HepG2 (cell line): ENCODE data around the gene SETD7. TPM values are rescaled to one million over a fixed set of nuclear protein-coding genes. Genes with fewer than 3 reads are reported as not detected.
A peak's percentile ranks its signal among the peaks of the same experiment; 100 is the strongest.
"Not testable (repeated sequence)": the region's sequence is repeated elsewhere in the genome, so short reads cannot be mapped to it uniquely, and the experiment has no call there.

ENCODE experiments used
- ATAC-seq: fragments of 200-7000 bp; cut with Tn5 transposase; 3 replicates; pipeline ENCODE4 v1.9.1; 2020; ENCODE audit warnings: mild to moderate bottlenecking, moderate library complexity
- BruUV-seq: library from RNA; stranded (reverse); fragments of 400-500 nt; replicated peaks from 2 replicates; lab custom pipeline; 2021; lab: Mats Ljungman, UMichigan
- CTCF ChIA-PET: fragments of 300-600 bp; formaldehyde crosslinking; extraction: SDS; loops from one replicate; lab custom pipeline; 2021; ENCODE audit warnings: low total read pairs, inconsistent platforms, low intra/inter-chr PET ratio; lab: Yijun Ruan, JAX
- POLR2A ChIA-PET: fragments of 350-600 bp; sonication (Branson Sonifier 250); formaldehyde crosslinking; loops from one replicate; lab custom pipeline; 2020; ENCODE audit warnings: antibody characterized with exemption, inconsistent platforms; lab: Yijun Ruan, JAX
- DNase-seq: peaks from one replicate; pipeline ENCODE4 v3.0.0-alpha.2; 2015; ENCODE audit warnings: low spot score
- FAIRE-seq: peaks from 3 replicates; lab custom pipeline; 2011; peaks lifted over from hg19 to GRCh38; lab: Jason Lieb, UNC
- H2AFZ ChIP-seq: one replicate; pipeline ENCODE4 v1.6.1; 2011; ENCODE audit warnings: low read length, inconsistent platforms
- H3K27ac ChIP-seq: fragments of 300-600 bp; 3 replicates; pipeline ENCODE4 v1.8.0; 2011; ENCODE audit warnings: mixed run types, mild to moderate bottlenecking, mixed read lengths, low read length, inconsistent platforms; ENCODE audit not compliant: insufficient read depth; ENCODE audit errors: extremely low read length
- H3K27me3 ChIP-seq, 2 experiments: fragments of 200-600 bp in 1 of 2; 2 replicates in 1 of 2; 3 replicates in 1 of 2; pipeline versions ENCODE4 v1.6.0 to v1.8.0; 2011; ENCODE audit warnings: low read length in 2 of 2, mild to moderate bottlenecking in 2 of 2, moderate library complexity in 2 of 2, inconsistent platforms in 1 of 2; ENCODE audit not compliant: insufficient read depth in 2 of 2, control insufficient read depth in 1 of 2
- H3K36me3 ChIP-seq, 2 experiments: fragments of 200-600 bp in 1 of 2; replicated peaks in 1 of 2; 2 replicates in 1 of 2; 3 replicates in 1 of 2; pipeline versions ENCODE4 v1.5.1 to v1.8.0; 2011; ENCODE audit warnings: low read length in 2 of 2, inconsistent platforms in 1 of 2; ENCODE audit not compliant: insufficient read depth in 2 of 2, control insufficient read depth in 1 of 2
- H3K4me1 ChIP-seq: 2 replicates; pipeline ENCODE4 v1.5.1; 2012; ENCODE audit warnings: low read length, inconsistent platforms; ENCODE audit not compliant: insufficient read depth
- H3K4me2 ChIP-seq: 2 replicates; pipeline ENCODE4 v1.6.0; 2011; ENCODE audit warnings: low read depth, low read length, inconsistent platforms
- H3K4me3 ChIP-seq, 3 experiments: fragments of 200-600 bp in 1 of 3; sonication (generic), shearing (Covaris generic) in 1 of 3; replicated peaks in 1 of 3; 2 replicates each; pipeline ENCODE4 v1.5.1; 2011 to 2016; ENCODE audit warnings: low read length in 3 of 3, inconsistent platforms in 2 of 3, low read depth in 2 of 3, mild to moderate bottlenecking in 2 of 3, control low read depth in 1 of 3, mixed read lengths in 1 of 3; ENCODE audit not compliant: insufficient read depth in 1 of 3
- H3K79me2 ChIP-seq: one replicate; pipeline ENCODE4 v1.6.1; 2011; ENCODE audit warnings: low read length, inconsistent platforms; ENCODE audit not compliant: insufficient read depth
- H3K9ac ChIP-seq: 2 replicates; pipeline ENCODE4 v1.6.0; 2011; ENCODE audit warnings: mild to moderate bottlenecking, low read depth, low read length, inconsistent platforms; ENCODE audit not compliant: insufficient read depth
- H3K9me3 ChIP-seq: 2 replicates; pipeline ENCODE4 v1.5.1; 2012; ENCODE audit warnings: mild to moderate bottlenecking, low read length
- H4K20me1 ChIP-seq: 2 replicates; pipeline ENCODE4 v1.6.0; 2011; ENCODE audit warnings: inconsistent platforms, mild to moderate bottlenecking, low read length, moderate library complexity; ENCODE audit not compliant: insufficient read depth
- ZFP36L2 ChIP-seq: sonication (generic); formaldehyde crosslinking; IDR thresholded peaks from 2 replicates; pipeline ENCODE4 v1.4.0; 2020; ENCODE audit warnings: missing genetic modification reagents
- ZNF121 ChIP-seq: sonication (generic); formaldehyde crosslinking; IDR thresholded peaks from 2 replicates; pipeline ENCODE4 v1.5.0; 2020; ENCODE audit warnings: mild to moderate bottlenecking, missing genetic modification reagents
- WGBS: methylation state at CpG from one replicate; pipeline ENCODE4 v1.1.6; 2017; ENCODE audit warnings: low lambda C conversion rate; 5-methylcytosine and 5-hydroxymethylcytosine counted together
- in situ Hi-C: cut with HindIII; loops from 2 replicates; pipeline ENCODE4 v1.10.0; 2017; ENCODE audit warnings: low pct_unique_long_range_greater_than_20kb; ENCODE audit not compliant: extremely low pct_ligation_motif_present
- intact Hi-C: fragments of 100-400 bp; cut with micrococcal nuclease; formaldehyde crosslinking; loops from one replicate; pipeline ENCODE4 v1.10.0; 2022; ENCODE audit not compliant: unreplicated experiment
- polyA plus RNA-seq, 8 experiments: library from polyadenylated mRNA; depleted of rRNA in 3 of 8; stranded (reverse) in 7 of 8; unstranded in 1 of 8; fragments of >200 nt; fragmentation: Illumina TruSeq in 4 of 8; extraction: Trizol in 4 of 8; gene quantifications; 2 replicates each; pipeline versions ENCODE4 v1.2.1 to v1.2.3, GENCODE V29; 2011 to 2016; ENCODE audit warnings: low read depth in 4 of 8, missing spikeins in 1 of 8, mixed read lengths in 1 of 8; ENCODE audit not compliant: insufficient read depth in 1 of 8
- total RNA-seq, 5 experiments: library from RNA; depleted of rRNA; stranded (reverse); fragments of >200 nt; fragmentation: Illumina TruSeq; extraction: Trizol; gene quantifications; 2 replicates each; pipeline ENCODE4 v1.2.3, GENCODE V29; 2016; ENCODE audit warnings: low read depth in 1 of 5

SETD7 gene
- total and polyA plus RNA-seq, 2 of the 13 experiments (the other 11 are each of a cell fraction or from before 2014, with no cell fraction given), result 0.08 to 0.22 TPM

DNA sequence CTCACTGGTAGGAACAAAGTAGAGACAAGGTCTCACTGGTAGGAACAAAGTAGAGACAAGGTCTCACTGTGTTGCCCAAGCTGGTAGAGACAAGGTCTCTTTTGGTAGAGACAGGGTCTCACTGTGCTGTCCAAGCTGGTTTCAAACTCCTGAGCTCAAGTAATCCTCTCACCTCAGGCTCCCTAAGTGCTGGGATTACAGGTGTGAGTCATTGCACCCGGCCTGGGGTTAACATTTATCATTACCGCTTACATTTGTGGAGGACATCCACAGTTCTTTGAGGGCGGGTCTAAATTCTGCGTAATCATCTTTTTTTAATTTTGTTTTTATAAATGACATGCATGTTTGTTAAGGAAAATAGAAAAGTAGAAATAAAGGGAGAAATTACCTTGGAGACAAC is 90.1 kb downstream of the SETD7 start:
- Histone ChIP-seq H3K9ac (no peak overlapping the region), H3K4me1 (peaks cover 14% of the 10 kb centered on the region), H3K4me2 (no peak overlapping the region), H3K27ac (no peak overlapping the region), H3K79me2 (peaks cover 59% of the 10 kb centered on the region), H3K36me3 (no peaks in the 10 kb centered on the region), H3K27me3 (no peaks in the 10 kb centered on the region), H2AFZ (no peak overlapping the region), H4K20me1 (peaks cover 7% of the 10 kb centered on the region; the same call in 1 of the 2 replicates), H3K4me3 (no peak overlapping the region), H3K9me3 (no peaks in the 10 kb centered on the region)
- TF ChIP-seq ZNF121, result 0 out of 2 replicates have a peak, but pooled peaks have one; percentile 29
- TF ChIP-seq ZFP36L2 (CRISPR knock-in tag), result no peak
- CTCF ChIA-PET, result no interaction called here
- in situ Hi-C loops, result no loop called here
- ATAC-seq (no peak), FAIRE-seq (no peak), DNase-seq (no peak)
- intact Hi-C loops, result no loop called here
- 86% methylated on average over 4 of the region's 4 CpGs for WGBS
- POLR2A ChIA-PET, result no interaction called here
- no TSS peak for BruUV-seq

DNA sequence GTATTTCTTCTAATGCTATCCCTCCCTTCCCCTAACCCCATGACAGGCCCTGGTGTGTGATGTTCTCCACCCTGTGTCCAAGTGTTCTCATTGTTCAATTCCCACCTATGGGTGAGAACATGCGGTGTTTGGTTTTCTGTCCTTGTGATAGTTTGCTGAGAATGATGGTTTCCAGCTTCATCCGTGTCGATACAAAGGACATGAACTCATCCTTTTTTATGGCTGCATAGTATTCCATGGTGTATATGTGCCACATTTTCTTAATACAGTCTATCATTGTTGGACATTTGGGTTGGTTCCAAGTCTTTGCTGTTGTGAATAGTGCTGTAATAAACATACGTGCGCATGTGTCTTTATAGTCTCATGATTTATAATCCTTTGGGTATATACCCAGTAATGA is 91.5 kb downstream of the SETD7 start:
- DNase-seq, H2AFZ ChIP-seq, H3K27me3 ChIP-seq, H3K27ac ChIP-seq, FAIRE-seq, ATAC-seq, POLR2A ChIA-PET, in situ Hi-C loops, H3K4me1 ChIP-seq, CTCF ChIA-PET, BruUV-seq, intact Hi-C loops, H3K9ac ChIP-seq, H4K20me1 ChIP-seq, H3K9me3 ChIP-seq, H3K4me3 ChIP-seq, H3K36me3 ChIP-seq, H3K4me2 ChIP-seq: not testable (repeated sequence)
- peaks cover 58% of the 10 kb centered on the region for H3K79me2 ChIP-seq
- 96% methylated on average over 5 of the region's 5 CpGs for WGBS
